HG03095 (cell line): Measurements from ENCODE around the gene TEX54.
"Not testable (repeated sequence)": the region's sequence is repeated elsewhere in the genome, so short reads cannot be mapped to it uniquely, and the experiment has no call there.

Source experiments
- ATAC-seq: cut with Tn5 transposase; IDR thresholded peaks from one replicate; pipeline ENCODE4 v1.9.1; 2021; ENCODE audit warnings: moderate library complexity; ENCODE audit not compliant: unreplicated experiment

TEX54 gene

DNA sequence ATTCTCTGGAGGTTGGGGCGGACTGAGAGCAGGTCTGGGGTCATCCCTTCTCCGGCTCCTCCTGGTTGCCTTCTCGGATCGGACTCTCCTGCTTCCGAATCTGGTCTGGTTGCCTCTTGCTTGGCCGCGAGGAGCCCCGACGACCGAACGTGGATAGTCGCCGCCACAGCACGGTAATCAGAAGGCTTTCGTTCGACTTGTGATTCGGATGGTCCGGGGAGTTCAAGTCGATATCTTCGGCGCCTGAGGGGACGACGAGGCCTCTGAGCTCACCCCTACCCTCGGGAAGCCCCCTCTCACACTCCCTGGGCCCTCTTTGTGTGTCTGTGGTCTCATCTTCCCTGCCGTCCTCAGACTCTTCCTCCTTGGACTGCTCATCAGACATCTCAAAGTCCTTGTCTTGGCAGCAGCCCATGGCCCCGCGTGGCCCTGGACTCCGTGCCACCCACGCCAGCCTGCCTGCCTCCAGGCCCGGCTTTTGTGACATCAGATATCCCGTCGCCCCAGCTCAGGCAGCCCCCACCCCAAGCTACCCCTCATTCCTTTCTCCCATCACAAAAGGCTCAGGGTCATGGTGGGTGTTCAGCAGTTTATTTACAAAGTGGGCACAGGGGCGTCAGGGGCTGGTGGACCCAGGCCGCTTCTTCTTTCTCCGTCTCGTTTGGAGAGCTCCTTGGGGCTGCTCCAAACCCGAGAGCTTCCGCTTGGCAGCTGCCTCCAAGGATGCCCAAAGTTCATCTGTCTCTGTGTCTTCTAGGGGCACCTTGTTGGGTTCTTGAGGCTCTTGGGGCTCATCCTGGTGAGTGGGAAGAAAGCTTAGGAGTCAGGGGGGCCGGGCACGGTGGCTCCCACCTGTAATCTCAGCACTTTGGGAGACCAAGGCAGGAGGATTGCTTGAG, at the start of gene TEX54:
TEX54 (minus strand) TSS at position 506 of the 899 bp plus-strand sequence.
- ATAC-seq = peak; percentile 14

DNA sequence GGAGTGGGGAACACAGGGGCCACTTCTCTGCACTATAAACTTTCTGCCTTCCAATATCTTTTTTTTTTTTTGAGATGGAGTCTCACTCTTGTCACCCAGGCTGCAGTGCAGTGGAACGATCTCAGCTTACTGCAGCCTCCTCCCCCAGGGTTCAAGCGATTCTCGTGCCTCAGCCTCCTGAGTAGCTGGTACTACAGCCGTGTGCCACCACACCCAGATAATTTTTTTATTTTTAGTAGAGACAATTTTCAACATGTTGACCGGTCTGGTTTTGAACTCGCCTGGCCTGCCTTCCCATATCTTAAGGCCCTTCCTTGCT, 49.7 kb upstream of the TEX54 start:
- no peak for ATAC-seq

DNA sequence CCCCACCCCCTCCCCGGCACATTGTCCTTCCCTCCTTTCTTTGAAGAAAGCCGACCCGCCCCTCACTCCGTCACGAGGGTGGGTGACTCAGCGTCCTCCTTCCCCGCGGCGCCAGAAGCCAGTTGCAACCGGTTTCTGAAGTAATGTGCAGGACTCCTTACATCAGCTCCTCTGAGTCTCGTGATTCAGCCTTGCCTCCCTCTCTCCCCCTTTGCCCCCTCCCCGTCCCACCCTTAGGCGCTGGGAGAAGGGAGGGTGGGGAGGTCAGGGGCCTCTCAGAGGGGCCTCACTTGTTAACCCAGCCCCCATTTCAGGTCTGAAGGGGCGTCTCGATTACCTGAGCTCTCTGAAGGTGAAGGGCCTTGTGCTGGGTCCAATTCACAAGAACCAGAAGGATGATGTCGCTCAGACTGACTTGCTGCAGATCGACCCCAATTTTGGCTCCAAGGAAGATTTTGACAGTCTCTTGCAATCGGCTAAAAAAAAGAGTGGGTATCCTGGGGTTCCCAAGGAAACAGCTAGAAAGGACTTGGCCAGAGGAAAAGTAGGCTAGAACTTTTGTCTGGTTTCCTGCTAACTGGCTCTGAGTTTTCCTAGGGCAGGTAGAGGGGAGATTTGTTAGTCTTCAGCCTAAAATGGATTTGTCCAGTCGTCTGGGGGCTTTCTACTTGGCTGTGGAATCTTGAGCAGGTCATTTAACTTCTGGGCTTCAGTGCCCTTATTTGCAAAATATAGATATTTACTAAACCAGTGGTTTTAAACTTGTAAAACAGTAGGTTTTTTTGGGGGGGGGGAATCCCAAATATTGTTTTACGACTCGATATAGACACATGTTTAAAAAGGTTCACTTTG, 49.2 kb upstream of the TEX54 start:
- ATAC-seq = peak; percentile 34

DNA sequence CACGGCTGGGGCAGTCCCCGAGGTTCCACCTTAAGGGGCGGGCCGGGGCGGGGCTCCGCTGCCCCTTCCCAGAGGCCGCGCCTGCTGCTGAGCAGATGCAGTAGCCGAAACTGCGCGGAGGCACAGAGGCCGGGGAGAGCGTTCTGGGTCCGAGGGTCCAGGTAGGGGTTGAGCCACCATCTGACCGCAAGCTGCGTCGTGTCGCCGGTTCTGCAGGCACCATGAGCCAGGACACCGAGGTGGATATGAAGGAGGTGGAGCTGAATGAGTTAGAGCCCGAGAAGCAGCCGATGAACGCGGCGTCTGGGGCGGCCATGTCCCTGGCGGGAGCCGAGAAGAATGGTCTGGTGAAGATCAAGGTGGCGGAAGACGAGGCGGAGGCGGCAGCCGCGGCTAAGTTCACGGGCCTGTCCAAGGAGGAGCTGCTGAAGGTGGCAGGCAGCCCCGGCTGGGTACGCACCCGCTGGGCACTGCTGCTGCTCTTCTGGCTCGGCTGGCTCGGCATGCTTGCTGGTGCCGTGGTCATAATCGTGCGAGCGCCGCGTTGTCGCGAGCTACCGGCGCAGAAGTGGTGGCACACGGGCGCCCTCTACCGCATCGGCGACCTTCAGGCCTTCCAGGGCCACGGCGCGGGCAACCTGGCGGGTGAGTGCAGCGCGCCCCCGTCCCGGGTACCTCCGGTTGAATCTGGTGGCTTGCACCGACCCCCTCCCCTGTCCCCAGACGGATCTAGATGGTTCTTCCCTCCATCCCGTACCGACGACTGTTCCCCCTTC, 48.4 kb upstream of the TEX54 start, which contains the start of gene SLC3A2:
SLC3A2 (plus strand) TSS at position 94 of the 776 bp plus-strand sequence; CDS start at position 222, 128 bp downstream.
- ATAC-seq = peak; percentile 70

DNA sequence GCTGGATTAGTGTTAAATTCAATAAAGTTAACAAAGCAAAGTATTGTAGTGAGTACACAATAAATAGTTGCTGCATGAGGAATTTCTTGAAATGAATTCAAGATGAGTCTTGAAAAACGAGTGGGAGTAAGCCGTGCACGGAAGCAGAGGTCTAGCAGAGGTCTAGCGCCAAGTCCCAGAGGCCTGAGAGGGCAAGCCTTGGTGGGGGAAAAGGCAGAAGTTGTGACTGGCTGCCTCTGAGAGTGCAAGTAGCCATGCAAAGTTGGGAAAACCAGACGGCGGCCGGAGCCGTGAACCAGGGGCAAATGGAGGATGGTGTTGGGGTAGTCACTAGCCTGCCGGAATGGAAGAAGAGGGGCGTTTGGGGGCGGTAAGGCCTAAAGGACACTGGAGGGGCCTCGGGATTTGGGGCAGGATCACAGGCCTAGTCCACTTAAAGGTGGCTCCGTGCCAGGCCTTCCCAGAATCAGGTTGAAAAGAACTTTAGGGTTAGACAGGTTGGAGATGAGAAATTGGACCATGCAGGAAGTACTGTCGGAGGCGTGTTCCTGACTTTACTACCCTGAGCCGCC, 47.7 kb upstream of the TEX54 start:
- peak; percentile 13 for ATAC-seq

DNA sequence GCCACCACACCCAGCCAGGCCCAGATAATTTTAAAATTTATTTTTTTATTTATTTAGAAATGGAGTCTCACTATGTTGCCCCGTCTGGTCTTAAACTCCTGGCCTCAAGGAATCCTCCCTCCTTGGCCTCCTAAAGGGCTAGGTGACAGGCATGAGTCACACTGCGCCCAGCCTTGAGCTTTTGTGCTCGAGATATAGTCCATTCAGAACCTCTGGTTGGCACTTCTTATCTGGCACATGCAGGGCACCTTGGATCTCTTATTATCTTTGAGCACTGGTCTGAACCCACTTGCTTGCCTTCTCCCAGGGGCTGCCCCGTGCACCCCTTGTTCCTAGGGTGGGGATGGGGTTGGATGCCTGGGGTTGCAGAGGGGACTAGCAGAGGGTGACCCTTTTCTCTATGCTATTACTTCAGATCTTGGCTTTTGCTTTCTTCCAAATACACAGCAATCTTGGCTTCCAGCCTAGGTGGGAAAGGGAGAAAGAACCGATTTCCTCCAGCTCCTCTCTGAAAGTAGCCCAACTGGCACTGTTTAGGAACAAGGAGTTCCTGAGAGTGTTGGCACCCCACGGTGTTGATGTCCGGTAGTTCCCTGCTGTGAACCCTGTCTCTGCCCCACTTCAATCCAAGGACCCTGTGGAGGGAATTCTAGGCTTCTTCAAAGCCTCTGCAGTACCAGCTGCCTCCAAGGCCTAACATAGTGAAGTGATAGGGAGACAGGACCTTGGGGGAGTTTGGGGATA, 46.8 kb upstream of the TEX54 start:
- no peak for ATAC-seq

DNA sequence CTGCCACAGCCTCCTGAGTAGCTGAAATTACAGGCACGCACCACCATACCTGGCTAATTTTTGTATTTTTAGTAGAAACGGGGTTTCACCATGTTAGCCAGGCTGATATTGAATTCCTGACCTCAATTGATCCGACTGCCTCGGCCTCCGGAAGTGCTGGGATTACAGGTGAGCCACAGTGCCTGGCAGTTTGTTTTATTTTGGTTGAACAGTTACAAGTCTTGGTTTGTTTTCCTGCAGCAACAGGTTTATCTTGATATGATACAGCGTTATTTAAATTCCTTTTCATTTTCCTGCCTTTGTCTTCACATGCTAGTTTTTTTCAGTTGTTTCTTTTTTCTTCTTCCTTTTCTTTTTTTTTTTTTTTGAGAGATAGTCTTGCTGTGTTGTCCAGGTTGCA, 44.1 kb upstream of the TEX54 start:
- no peak for ATAC-seq

DNA sequence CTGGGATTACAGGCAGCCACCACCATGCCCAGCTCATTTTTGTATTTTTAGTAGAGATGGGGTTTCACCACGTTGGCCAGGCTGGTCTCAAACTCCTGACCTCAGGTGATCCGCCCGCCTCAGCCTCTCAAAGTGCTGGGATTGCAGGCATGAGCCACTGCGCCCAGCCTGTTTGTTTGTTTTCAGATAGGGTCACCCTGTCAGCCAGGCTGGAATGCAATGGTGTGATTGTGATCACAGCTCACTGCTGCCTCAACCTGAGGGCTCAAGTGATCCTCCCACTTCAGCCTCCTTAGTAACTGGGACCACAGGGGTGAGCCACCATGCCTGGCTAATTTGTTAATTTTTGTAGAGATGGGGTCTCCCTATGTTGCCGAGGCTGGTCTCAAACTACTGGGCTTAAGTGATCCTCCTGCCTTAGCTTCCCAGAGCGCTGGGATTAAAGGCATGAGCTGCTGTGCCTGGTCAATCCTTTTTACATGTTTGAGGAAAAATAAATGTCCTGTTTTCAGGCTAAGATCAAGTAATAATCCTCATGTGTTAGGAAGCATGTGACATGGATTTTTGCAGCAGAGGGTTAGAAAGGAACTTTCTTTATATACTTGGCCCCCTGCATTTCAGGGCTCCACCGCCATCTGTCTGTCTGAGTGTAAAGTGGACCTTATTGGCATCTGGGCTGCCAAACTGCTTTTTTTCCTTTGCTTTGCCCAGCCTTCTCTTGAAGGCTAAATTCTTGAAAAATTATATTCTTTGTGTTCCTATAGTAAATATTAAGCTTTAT, 43.2 kb upstream of the TEX54 start:
- ATAC-seq = no peak

DNA sequence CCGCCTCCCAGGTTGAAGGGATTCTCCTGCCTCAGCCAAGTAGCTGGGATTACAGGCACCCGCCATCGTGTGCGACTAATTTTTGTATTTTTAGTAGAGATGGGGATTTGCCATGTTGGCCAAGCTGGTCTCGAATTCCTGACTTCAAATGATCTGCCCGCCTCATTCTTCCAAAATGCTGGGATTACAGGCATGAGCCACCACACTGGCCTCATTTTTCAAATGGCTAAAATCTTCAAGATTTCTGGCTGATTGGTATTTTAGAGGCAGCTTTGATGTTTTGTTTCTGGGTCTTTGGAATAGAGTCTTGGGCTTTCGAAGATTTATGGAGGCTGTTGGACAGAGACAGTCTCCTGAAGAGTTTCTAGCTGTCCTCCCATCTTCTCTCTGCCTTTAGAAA, 42.2 kb upstream of the TEX54 start:
- ATAC-seq = no peak

DNA sequence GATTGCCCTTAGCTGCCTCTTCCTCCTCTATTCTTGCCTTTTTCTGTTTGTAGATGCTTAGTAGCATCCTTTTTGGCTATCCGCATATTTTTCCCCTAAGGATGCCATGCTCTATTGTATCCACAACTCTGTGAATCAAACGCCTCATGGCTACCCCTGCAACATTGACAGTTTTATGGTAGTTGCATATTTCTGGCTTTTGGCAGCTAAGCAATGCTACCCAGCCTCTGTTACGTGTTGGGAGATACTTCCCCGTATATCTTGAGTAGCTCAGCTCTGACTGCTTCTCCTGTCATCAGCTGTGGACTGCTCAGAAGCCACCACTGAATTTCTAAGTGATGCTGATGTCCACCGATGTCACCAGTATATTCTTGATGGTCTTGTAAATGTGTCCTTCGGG, 33.0 kb upstream of the TEX54 start:
- no peak for ATAC-seq

DNA sequence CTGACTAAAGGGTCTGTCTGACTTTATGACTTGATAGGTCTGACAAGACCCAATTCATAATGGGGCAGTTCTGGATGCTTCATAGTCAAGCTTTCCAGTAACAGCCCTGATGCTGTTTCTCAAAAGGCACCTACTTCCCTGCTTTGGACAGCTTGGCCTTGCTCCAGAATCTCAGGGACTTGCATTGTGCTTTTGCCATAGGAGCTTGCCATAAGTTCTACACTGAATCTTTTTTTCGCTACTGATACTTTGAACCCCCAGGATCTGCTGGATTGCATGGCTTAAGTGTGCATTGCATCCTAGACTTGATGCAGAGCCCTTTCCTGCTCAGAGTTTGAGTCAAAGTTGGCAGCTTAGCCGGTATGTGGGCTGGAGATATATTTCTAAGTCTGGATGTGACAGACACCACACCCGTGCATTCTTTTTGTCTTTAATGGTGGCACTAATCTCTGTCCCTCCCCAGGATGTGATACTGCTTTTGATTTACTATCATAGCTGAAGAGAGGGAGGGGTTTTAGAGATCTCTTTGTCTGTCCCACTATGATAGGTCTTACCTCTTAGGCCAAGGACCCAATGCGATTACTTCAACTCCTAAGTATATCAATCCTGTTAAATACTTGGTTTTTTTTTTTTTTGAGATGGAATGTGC, 31.2 kb upstream of the TEX54 start:
- no peak for ATAC-seq

DNA sequence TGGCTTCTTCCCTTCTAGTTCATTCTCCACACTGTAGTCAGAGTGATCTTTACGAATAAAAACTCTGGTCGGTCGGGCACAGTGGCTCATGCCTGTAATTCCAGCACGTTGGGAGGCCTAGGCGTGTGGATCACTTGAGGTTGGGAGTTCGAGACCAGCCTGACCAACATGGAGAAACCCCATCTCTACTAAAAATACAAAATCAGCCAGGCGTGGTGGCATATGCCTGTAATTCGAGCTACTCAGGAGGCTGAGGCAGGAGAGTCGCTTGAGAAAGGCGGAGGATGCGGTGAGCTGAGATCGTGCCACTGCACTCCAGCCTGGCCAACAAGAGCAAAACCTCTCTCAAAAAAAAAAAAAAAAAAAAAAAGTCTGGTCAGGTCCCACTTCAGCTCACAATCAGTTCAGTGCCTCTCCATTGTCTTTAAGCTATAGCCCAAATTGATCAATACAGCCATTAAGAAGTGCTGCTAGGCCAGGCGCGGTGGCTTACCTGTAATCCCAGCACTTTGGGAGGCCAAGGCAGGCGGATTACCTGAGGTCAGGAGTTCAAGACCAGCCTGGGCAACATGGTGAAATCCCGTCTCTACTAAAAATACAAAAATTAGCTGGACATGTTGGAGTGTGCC, 29.0 kb upstream of the TEX54 start:
- ATAC-seq = not testable (repeated sequence)

DNA sequence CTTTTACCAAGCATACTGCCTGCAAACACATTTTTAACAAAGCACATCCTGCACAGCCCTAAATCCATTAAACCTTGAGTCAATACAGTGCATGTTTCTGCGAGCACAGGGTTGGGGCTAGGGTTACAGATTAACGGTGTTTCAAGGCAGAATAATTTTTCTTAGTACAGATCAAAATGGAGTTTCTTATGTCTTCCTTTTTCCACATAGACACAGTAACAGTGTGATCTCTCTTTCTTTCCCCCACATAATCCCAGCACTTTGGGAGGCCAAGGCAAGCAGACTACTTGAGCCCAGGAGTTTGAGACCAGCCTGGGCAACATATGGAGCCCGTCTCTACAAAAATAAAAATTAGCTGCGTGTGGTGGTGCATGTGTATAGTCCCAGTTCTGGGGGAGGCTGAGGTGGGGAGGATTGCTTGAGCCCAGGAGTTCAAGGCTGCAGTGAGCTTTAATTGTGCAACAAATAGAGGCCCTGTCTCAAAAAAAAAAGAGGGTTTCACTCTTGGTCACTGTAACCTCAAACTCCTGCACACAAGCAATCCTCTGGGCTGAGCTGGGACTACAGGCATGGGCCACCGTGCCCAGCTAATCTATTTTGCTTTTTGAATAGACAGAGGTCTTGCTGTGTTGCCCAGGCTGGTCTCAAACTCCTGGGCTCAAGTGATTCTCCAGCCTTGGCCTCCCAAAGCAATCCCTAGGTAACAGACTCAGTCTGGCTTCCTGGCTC, 28.4 kb upstream of the TEX54 start:
- ATAC-seq = no peak

DNA sequence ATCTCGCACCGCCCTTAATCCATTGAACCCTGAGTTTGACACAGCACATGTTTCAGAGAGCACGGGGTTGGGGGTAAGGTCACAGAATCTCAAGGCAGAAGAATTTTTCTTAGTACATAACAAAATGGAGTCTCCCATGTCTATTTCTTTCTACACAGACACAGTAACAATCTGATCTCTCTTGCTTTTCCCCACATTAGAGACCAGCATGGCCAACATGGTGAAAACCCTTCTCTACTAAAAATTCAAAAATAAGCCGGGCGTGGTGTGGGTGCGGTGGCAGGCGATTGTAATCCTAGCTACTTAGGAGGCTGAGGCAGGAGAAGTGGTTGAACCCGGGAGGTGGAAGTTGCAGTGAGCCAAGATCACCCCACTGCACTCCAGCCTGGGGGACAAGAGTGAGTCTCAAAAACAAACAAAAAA, 26.7 kb upstream of the TEX54 start:
- not testable (repeated sequence) for ATAC-seq

DNA sequence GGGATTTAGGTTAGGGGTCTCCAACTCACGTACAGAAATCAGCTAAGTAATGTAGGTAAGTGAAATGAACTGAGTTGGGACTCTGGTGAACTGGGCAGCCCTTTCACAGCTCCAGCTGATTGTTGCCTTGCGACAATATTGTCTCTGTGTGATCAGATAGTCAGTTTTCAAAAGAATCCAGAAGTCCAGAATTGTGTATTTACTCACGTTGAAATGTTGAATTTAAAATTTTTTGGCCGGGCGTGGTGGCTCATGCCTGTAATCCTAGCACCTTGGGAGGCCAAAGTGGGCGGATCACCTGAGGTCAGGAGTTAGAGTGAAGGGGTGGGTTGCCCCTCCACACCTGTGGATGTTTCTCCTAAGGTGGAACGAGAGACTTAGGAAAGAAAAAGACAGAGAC, 25.6 kb upstream of the TEX54 start:
- no peak for ATAC-seq

DNA sequence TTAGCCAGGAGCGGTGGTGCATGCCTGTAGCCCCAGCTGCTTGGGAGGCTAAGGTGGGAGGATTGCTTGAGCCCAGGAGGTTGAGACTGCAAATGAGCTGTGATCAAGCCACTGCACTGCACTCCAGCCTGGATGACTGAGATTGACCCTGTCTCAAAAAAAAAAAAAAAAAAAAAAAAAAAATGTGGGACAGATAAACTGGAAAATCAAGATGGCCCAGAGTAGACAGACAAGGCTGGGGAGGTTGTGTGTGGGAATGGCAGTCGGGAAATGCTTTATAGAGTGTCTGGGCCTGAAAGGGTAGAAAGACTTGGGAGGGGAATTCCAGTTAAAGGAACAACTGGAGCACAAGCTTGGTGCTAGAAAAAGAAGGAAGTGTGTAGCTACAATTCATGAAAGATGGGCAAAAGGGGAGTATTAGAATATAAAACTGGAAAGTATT, 24.9 kb upstream of the TEX54 start:
- no peak for ATAC-seq

DNA sequence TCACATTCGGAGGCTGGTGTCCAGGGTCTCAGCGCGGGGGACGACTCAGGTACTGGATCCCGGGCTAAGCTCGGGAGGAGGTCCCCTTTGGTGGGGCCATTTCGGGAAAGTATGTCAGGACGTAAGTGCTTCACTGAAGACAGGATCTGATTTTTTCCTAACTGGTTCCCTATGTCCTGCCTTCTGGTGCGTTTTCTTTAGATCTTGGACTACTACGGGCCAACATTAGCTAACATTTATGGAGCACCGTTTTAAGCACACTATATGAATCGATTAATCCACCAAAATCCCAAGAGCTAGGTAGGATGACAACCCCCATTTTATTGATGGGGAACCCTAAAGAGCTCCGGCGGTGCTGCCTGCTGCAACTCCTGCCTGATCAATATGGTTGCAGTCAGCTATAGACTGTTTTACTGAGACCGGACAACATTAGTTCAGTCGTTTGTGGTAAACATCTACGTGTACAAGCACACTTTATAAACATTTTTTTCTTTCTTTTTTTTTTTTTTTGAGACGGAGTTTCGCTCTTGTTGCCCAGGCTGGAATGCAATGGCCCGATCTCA, 23.8 kb upstream of the TEX54 start:
- no peak for ATAC-seq
